GM12875 (cell line): Measurements from ENCODE around the gene CEP97.
"Not testable (repeated sequence)": the region's sequence is repeated elsewhere in the genome, so short reads cannot be mapped to it uniquely, and the experiment has no call there.

ENCODE experiments used
- H3K4me3 ChIP-seq: one replicate; pipeline ENCODE4 v1.5.1; 2011; ENCODE audit warnings: low read depth, low read length, control low read depth
- CTCF ChIP-seq: IDR thresholded peaks from 2 replicates; pipeline ENCODE4 v1.5.1; 2011; ENCODE audit warnings: low read depth, mild to moderate bottlenecking, control low read depth, inconsistent platforms, low read length, moderate library complexity, borderline replicate concordance; ENCODE audit not compliant: insufficient read depth

The CEP97 gene

GRCh38 chr3:101695779-101696372 is 28.5 kb upstream of the CEP97 start:
- H3K4me3 ChIP-seq: no peak overlapping the region
- TF ChIP-seq CTCF: peak; percentile 56

GRCh38 chr3:101701696-101702634 is 22.4 kb upstream of the CEP97 start:
- no peak for TF ChIP-seq CTCF
- H3K4me3 ChIP-seq: no peak overlapping the region

GRCh38 chr3:101702726-101703125 is 21.7 kb upstream of the CEP97 start:
- no peak overlapping the region for H3K4me3 ChIP-seq
- no peak for TF ChIP-seq CTCF

- TF ChIP-seq CTCF: no peak
- no peak overlapping the region for H3K4me3 ChIP-seq
Observed at GRCh38 chr3:101703169-101703568, 21.2 kb upstream of the CEP97 start.

- H3K4me3 ChIP-seq: not testable (repeated sequence)
Observed at GRCh38 chr3:101704639-101705038, 19.8 kb upstream of the CEP97 start.

- H3K4me3 ChIP-seq: no peak overlapping the region
- no peak for TF ChIP-seq CTCF
Observed at GRCh38 chr3:101709126-101709525, 15.3 kb upstream of the CEP97 start.

- no peak overlapping the region for H3K4me3 ChIP-seq
- TF ChIP-seq CTCF: no peak
Observed at GRCh38 chr3:101718455-101718854, 6.0 kb upstream of the CEP97 start.
